BLaER1 (cell line): ENCODE measurements around the gene SNRNP200.
A peak's percentile ranks its signal among the peaks of the same experiment; 100 is the strongest.
"Not testable (repeated sequence)": the region's sequence is repeated elsewhere in the genome, so short reads cannot be mapped to it uniquely, and the experiment has no call there.

Source experiments
- H3K27ac ChIP-seq: shearing (Covaris generic); formaldehyde crosslinking; 2 replicates; pipeline ENCODE4 v1.8.1; 2022
- H3K27me3 ChIP-seq: shearing (Covaris generic); formaldehyde crosslinking; 2 replicates; pipeline ENCODE4 v1.8.1; 2022
- H3K36me3 ChIP-seq: shearing (Covaris generic); formaldehyde crosslinking; 2 replicates; pipeline ENCODE4 v1.8.1; 2022
- H3K4me1 ChIP-seq: shearing (Covaris generic); formaldehyde crosslinking; 2 replicates; pipeline ENCODE4 v1.8.1; 2022
- H3K4me2 ChIP-seq: shearing (Covaris generic); formaldehyde crosslinking; 2 replicates; pipeline ENCODE4 v1.8.1; 2022
- H3K4me3 ChIP-seq: shearing (Covaris generic); formaldehyde crosslinking; 2 replicates; pipeline ENCODE4 v1.8.1; 2022
- H3K9ac ChIP-seq: shearing (Covaris generic); formaldehyde crosslinking; 2 replicates; pipeline ENCODE4 v1.8.1; 2022
- H3K9me3 ChIP-seq: shearing (Covaris generic); formaldehyde crosslinking; 2 replicates; pipeline ENCODE4 v1.8.1; 2022
- H4K20me1 ChIP-seq: shearing (Covaris generic); formaldehyde crosslinking; 2 replicates; pipeline ENCODE4 v1.8.1; 2022
- Cebpa-rat ChIP-seq: shearing (Covaris generic); IDR thresholded peaks from 2 replicates; pipeline ENCODE4 v1.8.1; 2022

Gene SNRNP200

DNA sequence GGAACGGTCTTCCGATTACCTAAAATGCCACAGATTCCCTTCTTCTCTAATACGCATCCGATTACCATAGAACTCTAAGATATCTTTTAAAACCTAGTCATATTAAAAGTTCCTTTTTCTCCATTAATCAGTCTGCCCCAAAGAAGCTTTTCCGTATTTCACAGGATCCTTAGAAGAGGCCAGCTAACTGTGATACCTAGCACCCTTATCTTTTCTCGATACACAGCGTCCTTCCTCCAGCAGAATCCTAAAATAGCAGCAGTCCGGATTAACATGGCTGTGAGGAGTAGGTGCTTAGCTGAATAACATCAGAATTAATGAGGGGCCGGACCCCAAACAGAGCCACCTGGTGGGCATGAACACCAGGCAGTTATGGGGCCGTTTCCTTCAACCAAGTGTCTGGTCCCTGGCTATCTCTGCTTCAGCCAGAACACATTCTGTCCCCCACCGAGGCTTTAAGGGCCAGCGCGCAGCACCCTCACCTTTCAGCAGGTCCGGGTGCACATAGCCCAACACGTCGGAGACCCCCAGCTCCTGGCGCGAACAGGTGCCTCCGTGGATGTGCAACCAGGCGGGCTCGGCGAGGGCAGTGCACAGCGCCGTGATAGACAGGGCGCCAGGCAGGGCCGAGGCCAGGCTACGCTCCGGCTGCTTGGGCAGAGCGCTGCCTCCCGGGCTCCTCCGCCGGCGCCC, 40.5 kb downstream of the SNRNP200 start:
- H3K9me3 ChIP-seq = no peaks in the 10 kb centered on the region
- H4K20me1 ChIP-seq = peaks cover 92% of the 10 kb centered on the region
- H3K27me3 ChIP-seq = no peaks in the 10 kb centered on the region
- H3K4me2 ChIP-seq = peak overlapping the region; percentile 94
- H3K4me1 ChIP-seq = peaks cover 48% of the 10 kb centered on the region
- H3K36me3 ChIP-seq = peaks cover 69% of the 10 kb centered on the region
- H3K4me3 ChIP-seq = peak overlapping the region; percentile 90
- H3K27ac ChIP-seq = peak overlapping the region; percentile 90
- no peak for TF ChIP-seq Cebpa-rat
- H3K9ac ChIP-seq = peak overlapping the region; percentile 89

DNA sequence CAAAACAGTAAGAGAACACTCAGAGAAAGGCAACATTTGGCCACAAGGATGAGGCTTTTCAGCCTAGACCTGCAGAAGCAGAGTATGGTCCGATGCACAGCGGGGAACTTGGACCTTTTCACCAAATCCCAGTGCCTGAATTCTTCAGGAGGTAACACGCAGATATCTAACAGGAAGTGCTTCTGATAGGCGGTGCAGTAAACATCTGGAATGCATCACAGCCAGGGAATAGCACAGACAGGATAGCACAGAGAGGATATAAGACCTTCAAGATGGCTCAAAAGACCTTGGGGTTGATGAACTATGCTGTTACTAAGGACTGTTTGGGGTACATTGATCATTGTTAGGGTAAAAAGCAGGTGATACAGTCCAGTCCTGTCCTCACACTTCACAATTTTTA, 41.3 kb downstream of the SNRNP200 start:
- Histone ChIP-seq H4K20me1 (peaks cover 96% of the 10 kb centered on the region), H3K9ac (peak overlapping the region; percentile 89), H3K4me3 (peak overlapping the region; percentile 90), H3K27me3 (no peaks in the 10 kb centered on the region), H3K4me2 (peak overlapping the region; percentile 94), H3K27ac (peak overlapping the region; percentile 90; the same call in 1 of the 2 replicates), H3K9me3 (no peaks in the 10 kb centered on the region), H3K4me1 (peaks cover 55% of the 10 kb centered on the region), H3K36me3 (peaks cover 69% of the 10 kb centered on the region)
- no peak for TF ChIP-seq Cebpa-rat

DNA sequence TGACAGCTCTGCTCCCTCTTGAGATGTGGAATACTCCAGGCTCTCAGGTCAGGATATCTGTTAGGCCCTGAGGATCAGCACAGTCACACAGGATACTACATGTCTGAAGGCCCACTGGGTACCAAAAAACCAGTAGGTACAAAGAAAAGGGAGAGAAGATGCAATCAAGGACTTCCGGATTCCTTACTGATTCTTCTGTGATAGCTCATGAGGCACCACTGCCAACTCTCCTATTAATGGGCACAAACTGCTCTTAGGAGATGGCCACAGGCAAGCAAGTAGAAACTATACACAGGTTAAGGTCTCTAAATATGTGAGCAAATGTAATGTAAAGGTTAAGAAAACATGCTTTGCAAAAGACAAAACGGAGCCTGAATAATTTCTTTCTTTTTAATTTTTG, 43.0 kb downstream of the SNRNP200 start:
- H3K9me3 ChIP-seq = no peaks in the 10 kb centered on the region
- H4K20me1 ChIP-seq = peaks cover 93% of the 10 kb centered on the region
- H3K27ac ChIP-seq = no peak overlapping the region
- no peak overlapping the region for H3K4me3 ChIP-seq
- peaks cover 62% of the 10 kb centered on the region for H3K36me3 ChIP-seq
- H3K4me2 ChIP-seq = no peak overlapping the region
- H3K27me3 ChIP-seq = no peaks in the 10 kb centered on the region
- peaks cover 69% of the 10 kb centered on the region for H3K4me1 ChIP-seq
- no peak overlapping the region for H3K9ac ChIP-seq
- no peak for TF ChIP-seq Cebpa-rat

DNA sequence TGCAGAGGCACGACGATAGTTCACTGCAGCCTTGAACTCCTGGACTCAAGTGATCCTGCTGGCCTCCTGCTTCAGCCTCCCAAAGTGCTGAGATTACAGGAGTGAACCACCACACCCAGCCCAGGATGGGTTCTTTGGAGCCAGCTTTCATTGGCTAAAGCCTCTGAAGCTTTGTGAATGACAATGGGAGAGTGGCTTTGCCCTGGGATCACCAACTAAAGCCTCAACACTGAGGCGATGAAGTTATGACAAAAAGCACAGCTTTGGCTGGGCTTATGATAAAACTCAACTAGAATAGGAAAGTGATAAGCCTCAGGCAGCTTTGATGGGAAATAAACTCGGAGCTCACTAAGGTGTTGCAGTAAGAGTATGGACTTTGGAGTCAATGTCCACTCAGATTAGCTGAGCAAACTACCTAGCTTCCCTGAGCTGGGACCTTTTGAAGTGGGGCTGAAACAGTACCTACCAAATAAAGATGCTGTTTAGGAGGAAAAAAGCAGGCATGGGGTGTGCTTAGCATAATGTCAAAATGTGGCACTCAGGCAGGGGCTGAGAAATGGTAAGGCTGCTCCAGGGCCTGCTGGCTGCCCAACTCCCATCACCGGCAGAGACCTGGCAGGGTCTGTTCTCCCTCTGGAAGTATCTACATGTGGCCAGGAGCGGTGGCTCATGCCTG, 43.9 kb downstream of the SNRNP200 start:
- peaks cover 60% of the 10 kb centered on the region for H3K36me3 ChIP-seq
- peaks cover 70% of the 10 kb centered on the region for H3K4me1 ChIP-seq
- H3K9me3 ChIP-seq = no peaks in the 10 kb centered on the region
- peak overlapping the region; percentile 34; the same call in 1 of the 2 replicates for H3K9ac ChIP-seq
- H3K4me3 ChIP-seq = no peak overlapping the region
- peaks cover 85% of the 10 kb centered on the region for H4K20me1 ChIP-seq
- H3K27me3 ChIP-seq = no peaks in the 10 kb centered on the region
- peak overlapping the region; percentile 81 for H3K4me2 ChIP-seq
- TF ChIP-seq Cebpa-rat = no peak
- H3K27ac ChIP-seq = 0 out of 2 replicates have a peak overlapping the region, but pooled peaks have one; percentile 40

GRCh38 chr2:96260387-96261260, 44.7 kb downstream of the SNRNP200 start:
- peak overlapping the region; percentile 34; the same call in 1 of the 2 replicates for H3K9ac ChIP-seq
- peaks cover 67% of the 10 kb centered on the region for H3K36me3 ChIP-seq
- no peaks in the 10 kb centered on the region for H3K27me3 ChIP-seq
- no peak for TF ChIP-seq Cebpa-rat
- H3K9me3 ChIP-seq = no peaks in the 10 kb centered on the region
- H3K4me3 ChIP-seq = no peak overlapping the region
- H3K27ac ChIP-seq = peak overlapping the region; percentile 40
- H3K4me1 ChIP-seq = peaks cover 78% of the 10 kb centered on the region
- peak overlapping the region; percentile 81 for H3K4me2 ChIP-seq
- H4K20me1 ChIP-seq = peaks cover 80% of the 10 kb centered on the region

- peaks cover 69% of the 10 kb centered on the region for H4K20me1 ChIP-seq
- H3K4me3 ChIP-seq = no peak overlapping the region
Measured at GRCh38 chr2:96259497-96259921, 45.8 kb downstream of the SNRNP200 start.

GRCh38 chr2:96258166-96259022, 47.0 kb downstream of the SNRNP200 start:
- Histone ChIP-seq H3K4me3 (no peak overlapping the region), H3K4me2 (peak overlapping the region; percentile 81), H3K4me1 (peaks cover 71% of the 10 kb centered on the region), H3K27ac (peak overlapping the region; percentile 78), H4K20me1 (peaks cover 58% of the 10 kb centered on the region), H3K36me3 (peaks cover 80% of the 10 kb centered on the region), H3K27me3 (no peaks in the 10 kb centered on the region), H3K9me3 (no peaks in the 10 kb centered on the region), H3K9ac (no peak overlapping the region)
- TF ChIP-seq Cebpa-rat = no peak

More at GRCh38 chr2:96259497-96259921, 45.8 kb downstream of the SNRNP200 start:
- Histone ChIP-seq H3K9ac (peak overlapping the region; percentile 28; the same call in 1 of the 2 replicates), H3K27ac (peak overlapping the region; percentile 40), H3K36me3 (peaks cover 79% of the 10 kb centered on the region), H3K4me2 (peak overlapping the region; percentile 81), H3K9me3 (no peaks in the 10 kb centered on the region), H3K27me3 (no peaks in the 10 kb centered on the region), H3K4me1 (peaks cover 81% of the 10 kb centered on the region)
- TF ChIP-seq Cebpa-rat = no peak

- Histone ChIP-seq H3K36me3 (peaks cover 80% of the 10 kb centered on the region), H3K4me2 (peak overlapping the region; percentile 81), H3K27ac (peak overlapping the region; percentile 78), H3K4me1 (peaks cover 70% of the 10 kb centered on the region), H4K20me1 (peaks cover 51% of the 10 kb centered on the region)
- H3K4me3 ChIP-seq, H3K9ac ChIP-seq, H3K9me3 ChIP-seq, H3K27me3 ChIP-seq: not testable (repeated sequence)
Measured at GRCh38 chr2:96257744-96258143, 47.6 kb downstream of the SNRNP200 start.

DNA sequence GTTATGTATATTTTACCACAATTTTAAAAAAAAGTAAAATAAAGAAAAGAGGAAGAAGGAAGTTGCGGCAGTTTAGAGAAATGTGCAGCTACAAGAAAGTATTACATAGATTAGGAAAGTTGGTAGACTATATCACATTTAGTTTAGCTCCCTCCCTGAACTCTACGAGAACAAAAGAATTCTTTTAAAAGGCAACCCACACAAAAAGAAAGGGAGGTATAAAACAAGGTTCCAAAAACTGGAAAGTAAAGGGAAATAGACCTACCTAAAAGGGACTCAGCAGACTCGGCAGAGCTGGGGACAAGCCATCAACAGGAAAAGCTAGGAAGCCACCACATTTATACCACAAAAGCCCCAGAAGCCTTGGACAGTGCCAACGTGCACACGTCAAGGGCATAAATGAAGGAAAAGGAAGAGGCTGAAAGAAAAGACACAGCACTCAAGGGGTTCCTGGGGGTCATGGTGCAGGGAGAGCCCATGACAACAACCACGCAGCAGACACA, 48.7 kb downstream of the SNRNP200 start:
- Histone ChIP-seq H4K20me1 (peaks cover 41% of the 10 kb centered on the region), H3K36me3 (peaks cover 80% of the 10 kb centered on the region), H3K4me1 (peaks cover 72% of the 10 kb centered on the region), H3K4me2 (peak overlapping the region; percentile 81), H3K4me3 (no peak overlapping the region), H3K9ac (peak overlapping the region; percentile 75), H3K27me3 (no peaks in the 10 kb centered on the region), H3K9me3 (no peaks in the 10 kb centered on the region), H3K27ac (peak overlapping the region; percentile 78)
- no peak for TF ChIP-seq Cebpa-rat
